Measurements from ENCODE around the gene C2orf76. TPM values are rescaled to one million over a fixed set of nuclear protein-coding genes. Genes with fewer than 3 reads are reported as not detected.

Gene C2orf76
- total and polyA plus RNA-seq, 10 of the 15 experiments (the other 5 are each of a cell fraction or from before 2014, with no cell fraction given): 14.0 to 46.1 (median 25.4) TPM

DNA sequence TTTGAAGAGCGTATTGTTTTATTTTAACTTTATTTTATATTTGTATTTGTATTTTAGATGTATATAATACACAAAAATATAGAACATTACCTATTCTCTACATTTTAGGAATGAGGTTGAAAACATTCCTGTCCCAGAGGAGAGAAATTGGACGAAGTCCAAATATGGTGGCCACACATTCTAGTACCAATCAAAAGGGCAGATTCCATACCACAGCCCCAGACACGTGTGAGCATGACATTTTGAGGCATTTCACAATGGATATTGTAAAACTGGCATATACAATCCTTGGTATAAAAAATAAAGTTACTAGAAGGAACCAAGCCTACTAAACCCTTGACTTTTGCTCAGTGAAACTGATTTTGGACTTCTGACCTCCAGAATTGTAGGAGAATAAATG is 50.6 kb downstream of the C2orf76 start:
- BruUV-seq (replicated peaks): no TSS peak
- ChIA-PET SMC1A (ENCODE audit: uncharacterized antibody, unreplicated experiment) (no interaction called here), CTCF (no interaction called here), RAD21 (ENCODE audit: unreplicated experiment) (no interaction called here), POLR2A (no interaction called here)
- H3K27me3 ChIP-seq (replicated peaks in 1 of 2; ENCODE audit: control insufficient read depth in 2 of 2, insufficient read depth in 2 of 2, low read length in 1 of 2): no peaks in the 10 kb centered on the region
- H3K79me2 ChIP-seq (ENCODE audit: control insufficient read depth, insufficient read depth, low read length): no peaks in the 10 kb centered on the region
- intact Hi-C loops (cut with micrococcal nuclease; ENCODE audit: unreplicated experiment): no loop called here
- no peaks in the 10 kb centered on the region for H4K20me1 ChIP-seq (ENCODE audit: control insufficient read depth, insufficient read depth)
- H3K36me3 ChIP-seq (ENCODE audit: control insufficient read depth in 2 of 2, insufficient read depth in 2 of 2, low read length in 1 of 2): no peaks in the 10 kb centered on the region
- H3K27ac ChIP-seq (ENCODE audit: control insufficient read depth, insufficient read depth): no peak overlapping the region
- FAIRE-seq: no peak
- no peak overlapping the region for H3K4me3 ChIP-seq
- no peak for DNase-seq (ENCODE audit: low read depth, low spot score)
- no peak overlapping the region for H3K4me2 ChIP-seq (ENCODE audit: control insufficient read depth, insufficient read depth)
- H3K9me3 ChIP-seq (replicated peaks; ENCODE audit: control insufficient read depth, insufficient read depth, low read length): no peaks in the 10 kb centered on the region
- 68% methylated on average over 3 of the region's 3 CpGs for WGBS (ENCODE audit: insufficient coverage, insufficient replicate concordance, low lambda C conversion rate, missing lambda C conversion rate)
- no peak for ATAC-seq
- H3K4me1 ChIP-seq (ENCODE audit: control insufficient read depth, insufficient read depth, low read length): peaks cover 26% of the 10 kb centered on the region
- no peak overlapping the region for H2AFZ ChIP-seq (ENCODE audit: control insufficient read depth, low read depth, low read length)
- no peak overlapping the region for H3K9ac ChIP-seq (ENCODE audit: control insufficient read depth, insufficient read depth, low read length)
- in situ Hi-C loops (cut with MboI): no loop called here
- TF ChIP-seq RELA (IDR thresholded peaks at IDR 0.05; ENCODE audit: borderline replicate concordance, partially characterized antibody) (no peak), NKRF (conservative IDR thresholded peaks at IDR 0.05) (no peak), IRF3 (IDR thresholded peaks at IDR 0.05) (no peak), HDAC6 (IDR thresholded peaks at IDR 0.05; ENCODE audit: unreplicated experiment) (no peak), RELB (IDR thresholded peaks at IDR 0.05; ENCODE audit: low read depth) (no peak)

Measured in GM12878 (cell line).